A673 (cell line): ENCODE measurements around the gene ATP5F1E. TPM values are rescaled to one million over a fixed set of nuclear protein-coding genes. Genes with fewer than 3 reads are reported as not detected.

Source experiments
- Bru-seq: library from RNA; stranded (reverse); fragments of 400-500 nt; gene quantifications from one replicate; lab custom pipeline; 2021; lab: Mats Ljungman, UMichigan
- BruChase-seq, 2 experiments: library from RNA; stranded (reverse); fragments of 400-500 nt; gene quantifications; one replicate each; lab custom pipeline; 2021; lab: Mats Ljungman, UMichigan
- BruUV-seq: library from RNA; stranded (reverse); fragments of 400-500 nt; replicated peaks from 2 replicates; lab custom pipeline; 2021; lab: Mats Ljungman, UMichigan
- CTCF ChIA-PET: fragments of 300-600 bp; sonication (Branson Sonifier 250); formaldehyde crosslinking; loops from one replicate; lab custom pipeline; 2022; ENCODE audit warnings: antibody characterized with exemption; lab: Charles Lee
- POLR2A ChIA-PET: fragments of 300-600 bp; sonication (Branson Sonifier 250); formaldehyde crosslinking; loops from one replicate; lab custom pipeline; 2022; ENCODE audit warnings: antibody characterized with exemption; ENCODE audit not compliant: low non-redundant PET; lab: Charles Lee
- DNase-seq: peaks from one replicate; pipeline ENCODE4 v3.0.0-alpha.2; 2015; ENCODE audit warnings: low spot score
- H3K27ac ChIP-seq: fragments of 200-600 bp; sonication (generic); 2 replicates; pipeline ENCODE4 v1.5.1; 2016; ENCODE audit warnings: mixed run types, low read depth, mild to moderate bottlenecking, mixed read lengths, antibody characterized with exemption, low read length; ENCODE audit not compliant: poor library complexity, severe bottlenecking
- H3K27me3 ChIP-seq: fragments of 200-600 bp; sonication (generic); replicated peaks from 2 replicates; pipeline ENCODE4 v1.6.1; 2017; ENCODE audit warnings: mixed run types, low read depth, mild to moderate bottlenecking, mixed read lengths, antibody characterized with exemption, low read length; ENCODE audit not compliant: insufficient read depth, poor library complexity
- H3K36me3 ChIP-seq: fragments of 200-600 bp; sonication (generic); 2 replicates; pipeline ENCODE4 v1.6.1; 2016; ENCODE audit warnings: mixed run types, mild to moderate bottlenecking, mixed read lengths, antibody characterized with exemption, low read length; ENCODE audit not compliant: insufficient read depth, poor library complexity, severe bottlenecking
- H3K4me1 ChIP-seq: fragments of 200-600 bp; sonication (generic); 2 replicates; pipeline ENCODE4 v1.6.1; 2017; ENCODE audit warnings: mixed run types, mild to moderate bottlenecking, mixed read lengths, antibody characterized with exemption, low read length; ENCODE audit not compliant: insufficient read depth, poor library complexity, severe bottlenecking
- H3K4me3 ChIP-seq: fragments of 200-600 bp; sonication (generic); 2 replicates; pipeline ENCODE4 v1.5.1; 2016; ENCODE audit warnings: low read depth, mixed run types, mild to moderate bottlenecking, mixed read lengths, low read length; ENCODE audit not compliant: poor library complexity, severe bottlenecking
- H3K9me3 ChIP-seq: fragments of 200-600 bp; sonication (generic); 2 replicates; pipeline ENCODE4 v1.6.1; 2016; ENCODE audit warnings: mixed run types, low read depth, mild to moderate bottlenecking, mixed read lengths, antibody characterized with exemption, low read length; ENCODE audit not compliant: poor library complexity, severe bottlenecking
- EZH2 ChIP-seq: fragments of 200-600 bp; sonication (generic); IDR thresholded peaks from 2 replicates; pipeline ENCODE4 v1.6.1; 2017; ENCODE audit warnings: borderline replicate concordance, low read depth, mild to moderate bottlenecking, mixed read lengths, antibody characterized with exemption, low read length; ENCODE audit not compliant: poor library complexity, severe bottlenecking
- intact Hi-C: fragments of 100-400 bp; cut with micrococcal nuclease; formaldehyde crosslinking; loops from one replicate; pipeline ENCODE4 v1.10.0; 2022; ENCODE audit not compliant: unreplicated experiment
- long read RNA-seq: library from polyadenylated mRNA; stranded (forward); transcript quantifications from one replicate; pipeline ENCODE4 v2.0.0, GENCODE V29; 2022
- total RNA-seq: library from RNA; stranded (reverse); gene quantifications from 2 replicates; pipeline ENCODE4 v1.2.3, GENCODE V29; 2021
- TF ChIP-seq, protein P1 (sequence below): fragments of 300-800, 200-600 bp; sonication (generic); conservative IDR thresholded peaks from 2 replicates; pipeline ENCODE4 v1.5.1; 2017; ENCODE audit warnings: low read depth, mild to moderate bottlenecking, antibody characterized with exemption, low read length, moderate library complexity, mixed read lengths

Gene ATP5F1E
- total RNA-seq (73.7 and 76.8 TPM in 2 replicates), Bru-seq, nascent RNA (percentile 95 among the genes with signal in this experiment), BruChase-seq, experiment 1, labeled RNA remaining after a 2-hour chase (percentile 66 among the genes with signal in this experiment), BruChase-seq, experiment 2, labeled RNA remaining after a 6-hour chase (percentile 65 among the genes with signal in this experiment)
- long read RNA-seq, transcript ATP5F1E-201 (3 exons, 3,665 nt): major isoform, 421 of 431 reads
- long read RNA-seq, partial matches to known transcripts: 2 of 431 reads
- long read RNA-seq, other reads (novel, unspliced or antisense): 5 of 431 reads

GRCh38 chr20:59032023-59032712, at the start of gene ATP5F1E:
ATP5F1E (minus strand) TSS chr20:59032335; CDS start chr20:59032251, 84 bp downstream.
- BruUV-seq: no TSS peak
- POLR2A ChIA-PET: interaction anchor here (0.6 to 0.7 kb wide), 4 partner anchors 55 to 398 kb away, joined by 3 to 7 read pairs (median 4); no protein-coding TSS in a partner anchor
- Histone ChIP-seq H3K4me3 (peak within 1 kb of the TSS; percentile 92), H3K27ac (peak within 1 kb of the TSS; percentile 92), H3K4me1 (peaks cover 28% of the 10 kb centered on the region), H3K27me3 (no peaks in the 10 kb centered on the region), H3K36me3 (peaks cover 74% of the 10 kb centered on the region), H3K9me3 (no peaks in the 10 kb centered on the region)
- TF ChIP-seq, protein P1, sequence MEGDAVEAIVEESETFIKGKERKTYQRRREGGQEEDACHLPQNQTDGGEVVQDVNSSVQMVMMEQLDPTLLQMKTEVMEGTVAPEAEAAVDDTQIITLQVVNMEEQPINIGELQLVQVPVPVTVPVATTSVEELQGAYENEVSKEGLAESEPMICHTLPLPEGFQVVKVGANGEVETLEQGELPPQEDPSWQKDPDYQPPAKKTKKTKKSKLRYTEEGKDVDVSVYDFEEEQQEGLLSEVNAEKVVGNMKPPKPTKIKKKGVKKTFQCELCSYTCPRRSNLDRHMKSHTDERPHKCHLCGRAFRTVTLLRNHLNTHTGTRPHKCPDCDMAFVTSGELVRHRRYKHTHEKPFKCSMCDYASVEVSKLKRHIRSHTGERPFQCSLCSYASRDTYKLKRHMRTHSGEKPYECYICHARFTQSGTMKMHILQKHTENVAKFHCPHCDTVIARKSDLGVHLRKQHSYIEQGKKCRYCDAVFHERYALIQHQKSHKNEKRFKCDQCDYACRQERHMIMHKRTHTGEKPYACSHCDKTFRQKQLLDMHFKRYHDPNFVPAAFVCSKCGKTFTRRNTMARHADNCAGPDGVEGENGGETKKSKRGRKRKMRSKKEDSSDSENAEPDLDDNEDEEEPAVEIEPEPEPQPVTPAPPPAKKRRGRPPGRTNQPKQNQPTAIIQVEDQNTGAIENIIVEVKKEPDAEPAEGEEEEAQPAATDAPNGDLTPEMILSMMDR: no peak
- TF ChIP-seq EZH2: no peak
- DNase-seq: peak; percentile 97
- CTCF ChIA-PET: no interaction called here
- intact Hi-C loops: loop anchor here (5.0 kb wide), 2 partner anchors 50 to 140 kb away; partner anchors contain the start of gene NELFCD

- intact Hi-C loops: loop anchor here (10.0 kb wide), 1 partner anchor 206 kb away; no protein-coding TSS in a partner anchor
- H3K27ac ChIP-seq: no peak overlapping the region
- no peak for TF ChIP-seq EZH2
- TF ChIP-seq, protein P1: no peak
- no peak overlapping the region for H3K4me3 ChIP-seq
- POLR2A ChIA-PET: interaction anchor here (0.7 kb wide), 1 partner anchor 134 kb away, joined by 3 read pairs; no protein-coding TSS in a partner anchor
- no peak for DNase-seq
- BruUV-seq: no TSS peak
- H3K36me3 ChIP-seq: no peaks in the 10 kb centered on the region
- H3K27me3 ChIP-seq: peaks cover 40% of the 10 kb centered on the region
- no peaks in the 10 kb centered on the region for H3K4me1 ChIP-seq
- CTCF ChIA-PET: no interaction called here
- H3K9me3 ChIP-seq: no peaks in the 10 kb centered on the region
Measured at GRCh38 chr20:59081036-59081435, 48.9 kb upstream of the ATP5F1E start.

DNA sequence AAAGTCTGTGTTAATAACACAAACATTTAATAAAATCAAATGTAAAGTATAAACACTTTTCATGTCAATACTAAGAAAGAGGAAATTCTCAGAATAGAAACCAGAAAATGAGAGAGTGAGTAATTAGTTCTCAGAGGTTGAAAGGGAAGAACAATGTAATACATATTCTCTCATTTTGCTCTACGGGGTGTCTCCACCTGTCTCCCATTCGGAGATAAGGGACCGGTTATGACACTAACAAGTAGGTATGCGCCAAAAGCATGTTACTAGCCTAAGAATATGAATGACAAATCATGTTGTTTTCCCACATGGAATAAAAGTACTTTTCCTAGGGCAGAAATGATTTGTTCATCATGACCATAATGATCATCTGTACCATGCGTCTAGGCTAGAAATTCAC, 46.1 kb upstream of the ATP5F1E start:
- Histone ChIP-seq H3K9me3 (no peaks in the 10 kb centered on the region), H3K36me3 (no peaks in the 10 kb centered on the region), H3K27me3 (peaks cover 52% of the 10 kb centered on the region), H3K4me1 (no peaks in the 10 kb centered on the region), H3K27ac (no peak overlapping the region), H3K4me3 (no peak overlapping the region)
- no peak for DNase-seq
- POLR2A ChIA-PET: no interaction called here
- BruUV-seq: no TSS peak
- intact Hi-C loops: no loop called here
- CTCF ChIA-PET: no interaction called here
- no peak for TF ChIP-seq EZH2
- TF ChIP-seq, protein P1: no peak
